ENCODE results near the gene DDN.

Gene DDN

DNA sequence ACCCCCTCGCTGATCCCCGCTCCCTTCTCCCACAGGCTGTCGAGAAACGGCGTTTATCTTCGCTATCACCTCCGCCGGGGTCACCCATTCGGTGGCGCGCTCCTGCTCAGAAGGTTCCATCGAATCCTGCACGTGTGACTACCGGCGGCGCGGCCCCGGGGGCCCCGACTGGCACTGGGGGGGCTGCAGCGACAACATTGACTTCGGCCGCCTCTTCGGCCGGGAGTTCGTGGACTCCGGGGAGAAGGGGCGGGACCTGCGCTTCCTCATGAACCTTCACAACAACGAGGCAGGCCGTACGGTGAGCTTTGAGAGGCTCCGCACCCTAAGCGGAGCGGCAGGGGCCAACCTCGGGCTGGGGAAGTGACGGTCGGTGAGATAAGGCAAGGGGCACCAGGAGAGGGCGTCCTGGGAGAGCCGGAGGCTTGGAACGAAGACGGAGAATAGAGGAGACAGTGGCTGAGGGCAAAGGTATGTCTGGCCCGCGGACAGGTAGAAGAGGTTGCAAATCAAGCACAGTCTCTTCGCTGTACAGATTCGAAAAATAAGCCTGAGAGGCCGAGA lies 18.7 kb downstream of the DDN start:
- Histone ChIP-seq H3K4me3 (ENCODE audit: low read length) (no peak overlapping the region), H2AFZ (ENCODE audit: low read depth, low read length) (no peak overlapping the region), H3K9me3 (ENCODE audit: low read length) (peaks cover 10% of the 10 kb centered on the region), H3K36me3 (ENCODE audit: insufficient read depth, low read length) (no peaks in the 10 kb centered on the region), H3K4me1 (ENCODE audit: insufficient read depth, low read length) (peaks cover 4% of the 10 kb centered on the region), H3K27me3 (ENCODE audit: insufficient read depth, low read length) (peaks cover 94% of the 10 kb centered on the region)

DNA sequence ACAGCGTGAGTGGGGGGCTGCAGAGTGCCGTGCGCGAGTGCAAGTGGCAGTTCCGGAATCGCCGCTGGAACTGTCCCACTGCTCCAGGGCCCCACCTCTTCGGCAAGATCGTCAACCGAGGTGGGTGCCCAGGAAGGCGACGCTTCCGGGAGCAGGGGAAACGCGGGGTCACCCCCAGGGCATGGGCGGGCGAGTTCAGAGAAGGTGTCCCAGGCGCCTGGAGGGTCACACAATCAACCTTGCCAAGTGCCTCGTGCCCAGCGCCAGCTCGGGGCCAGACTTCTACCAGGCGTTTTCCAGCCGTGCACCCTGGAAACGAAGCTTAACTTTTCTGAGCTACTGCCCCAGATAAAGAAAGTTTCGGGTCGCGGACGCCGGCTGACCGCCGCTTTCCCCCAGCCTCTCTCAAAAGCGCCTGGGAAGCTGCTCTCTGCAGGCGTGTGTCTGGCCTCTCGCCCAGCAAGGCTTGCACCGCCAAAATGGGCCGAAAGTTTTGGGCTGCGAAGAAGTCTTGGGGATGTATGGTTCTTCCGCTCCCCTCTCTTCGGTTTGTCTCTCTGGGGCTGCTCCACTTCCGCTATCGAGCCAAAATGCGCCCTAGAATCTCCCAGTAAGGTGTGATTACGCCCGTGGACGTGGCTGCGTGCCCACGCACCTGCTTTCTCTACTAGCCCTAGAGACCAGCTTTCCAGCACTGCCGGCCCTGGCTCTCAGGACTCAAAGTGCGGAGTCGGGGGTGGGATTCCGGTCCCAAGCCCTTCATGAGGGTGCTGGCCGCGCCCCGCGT lies 19.4 kb downstream of the DDN start:
- Histone ChIP-seq H3K4me3 (ENCODE audit: low read length) (no peak overlapping the region), H3K36me3 (ENCODE audit: insufficient read depth, low read length) (no peaks in the 10 kb centered on the region), H2AFZ (ENCODE audit: low read depth, low read length) (no peak overlapping the region), H3K4me1 (ENCODE audit: insufficient read depth, low read length) (peaks cover 3% of the 10 kb centered on the region), H3K9me3 (ENCODE audit: low read length) (peaks cover 10% of the 10 kb centered on the region), H3K27me3 (ENCODE audit: insufficient read depth, low read length) (peaks cover 91% of the 10 kb centered on the region)

GRCh38 chr12:48978741-48979601 lies 20.2 kb downstream of the DDN start:
- Histone ChIP-seq H3K4me1 (ENCODE audit: insufficient read depth, low read length) (peaks cover 3% of the 10 kb centered on the region), H3K36me3 (ENCODE audit: insufficient read depth, low read length) (no peaks in the 10 kb centered on the region), H3K4me3 (ENCODE audit: low read length) (no peak overlapping the region), H2AFZ (ENCODE audit: low read depth, low read length) (no peak overlapping the region), H3K27me3 (ENCODE audit: insufficient read depth, low read length) (peaks cover 91% of the 10 kb centered on the region), H3K9me3 (ENCODE audit: low read length) (peaks cover 10% of the 10 kb centered on the region)

- H2AFZ ChIP-seq (ENCODE audit: low read depth, low read length) = no peak within 1 kb of the TSS
- peaks cover 10% of the 10 kb centered on the region for H3K9me3 ChIP-seq (ENCODE audit: low read length)
- H3K36me3 ChIP-seq (ENCODE audit: insufficient read depth, low read length) = no peaks in the 10 kb centered on the region
- peaks cover 3% of the 10 kb centered on the region for H3K4me1 ChIP-seq (ENCODE audit: insufficient read depth, low read length)
- no peak within 1 kb of the TSS for H3K4me3 ChIP-seq (ENCODE audit: low read length)
- H3K27me3 ChIP-seq (ENCODE audit: insufficient read depth, low read length) = peaks cover 91% of the 10 kb centered on the region
Measured at GRCh38 chr12:48978291-48978740, 20.9 kb downstream of the DDN start, which contains the start of gene WNT1. TSS of gene WNT1 (plus strand) at chr12:48978322. CDS start at chr12:48978651, 329 bp downstream.

DNA sequence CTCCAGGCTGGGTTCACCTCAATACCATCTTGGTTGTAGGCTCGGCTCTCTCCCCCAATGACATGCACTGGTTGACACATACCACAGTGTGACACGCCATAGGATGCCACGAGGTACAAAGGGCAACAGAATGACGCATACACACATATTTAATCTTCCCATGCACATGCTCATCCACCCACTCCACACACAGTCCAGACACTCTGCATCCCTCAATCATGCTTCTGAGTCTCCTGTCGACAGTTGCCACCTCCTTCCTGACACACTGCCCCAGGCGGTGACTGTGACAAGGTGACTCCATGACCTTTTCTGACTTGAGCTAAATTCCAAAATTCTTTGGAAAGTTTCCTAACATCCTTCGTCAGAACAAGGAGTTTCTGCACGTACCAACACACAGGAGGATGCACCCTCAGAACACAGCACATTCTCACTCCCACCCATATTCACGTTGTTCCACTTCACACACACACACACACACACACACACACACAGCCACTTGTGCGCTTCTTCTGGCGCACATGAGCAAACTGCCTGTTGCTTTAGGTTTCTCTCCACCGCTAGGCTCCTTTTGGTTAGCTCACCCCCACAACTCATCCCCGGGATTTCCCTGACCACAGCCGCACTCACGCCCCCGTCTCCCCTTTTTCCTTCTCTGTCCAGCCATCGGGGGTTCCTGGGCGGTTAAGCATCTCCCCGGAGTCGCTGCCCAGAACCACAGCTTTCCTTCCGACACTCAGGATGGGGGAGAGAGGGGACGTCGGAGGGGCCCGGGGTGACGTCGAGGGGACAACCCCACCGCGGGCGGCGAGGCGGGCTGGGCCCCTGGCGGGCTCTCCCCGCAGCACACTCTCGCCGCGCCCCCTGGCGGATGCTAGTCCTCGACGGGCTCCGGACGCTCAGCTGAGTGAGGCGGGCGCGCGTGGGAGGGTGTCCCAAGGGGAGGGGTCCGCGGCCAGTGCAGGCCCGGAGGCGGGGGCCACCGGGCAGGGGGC lies 21.6 kb downstream of the DDN start:
- no peak overlapping the region for H3K4me3 ChIP-seq (ENCODE audit: low read length)
- peaks cover 3% of the 10 kb centered on the region for H3K4me1 ChIP-seq (ENCODE audit: insufficient read depth, low read length)
- H2AFZ ChIP-seq (ENCODE audit: low read depth, low read length) = no peak overlapping the region
- H3K36me3 ChIP-seq (ENCODE audit: insufficient read depth, low read length) = no peaks in the 10 kb centered on the region
- peaks cover 10% of the 10 kb centered on the region for H3K9me3 ChIP-seq (ENCODE audit: low read length)
- H3K27me3 ChIP-seq (ENCODE audit: insufficient read depth, low read length) = peaks cover 94% of the 10 kb centered on the region

GRCh38 chr12:48973941-48974673 lies 25.1 kb downstream of the DDN start:
- Histone ChIP-seq H3K4me3 (ENCODE audit: low read length) (no peak overlapping the region), H3K9me3 (ENCODE audit: low read length) (peaks cover 2% of the 10 kb centered on the region), H3K27me3 (ENCODE audit: insufficient read depth, low read length) (peaks cover 91% of the 10 kb centered on the region), H2AFZ (ENCODE audit: low read depth, low read length) (no peak overlapping the region), H3K4me1 (ENCODE audit: insufficient read depth, low read length) (peaks cover 10% of the 10 kb centered on the region), H3K36me3 (ENCODE audit: insufficient read depth, low read length) (no peaks in the 10 kb centered on the region)

GRCh38 chr12:48973531-48973930 lies 25.6 kb downstream of the DDN start:
- peaks cover 91% of the 10 kb centered on the region for H3K27me3 ChIP-seq (ENCODE audit: insufficient read depth, low read length)
- H3K9me3 ChIP-seq (ENCODE audit: low read length) = peaks cover 2% of the 10 kb centered on the region
- H2AFZ ChIP-seq (ENCODE audit: low read depth, low read length) = no peak overlapping the region
- no peak overlapping the region for H3K4me3 ChIP-seq (ENCODE audit: low read length)
- peaks cover 10% of the 10 kb centered on the region for H3K4me1 ChIP-seq (ENCODE audit: insufficient read depth, low read length)
- H3K36me3 ChIP-seq (ENCODE audit: insufficient read depth, low read length) = no peaks in the 10 kb centered on the region

- no peaks in the 10 kb centered on the region for H3K36me3 ChIP-seq (ENCODE audit: insufficient read depth, low read length)
- H3K4me3 ChIP-seq (ENCODE audit: low read length) = no peak overlapping the region
- H2AFZ ChIP-seq (ENCODE audit: low read depth, low read length) = no peak overlapping the region
- H3K9me3 ChIP-seq (ENCODE audit: low read length) = peaks cover 2% of the 10 kb centered on the region
- H3K4me1 ChIP-seq (ENCODE audit: insufficient read depth, low read length) = peaks cover 10% of the 10 kb centered on the region
- peaks cover 91% of the 10 kb centered on the region for H3K27me3 ChIP-seq (ENCODE audit: insufficient read depth, low read length)
Measured at GRCh38 chr12:48972952-48973483, 26.2 kb downstream of the DDN start.

DNA sequence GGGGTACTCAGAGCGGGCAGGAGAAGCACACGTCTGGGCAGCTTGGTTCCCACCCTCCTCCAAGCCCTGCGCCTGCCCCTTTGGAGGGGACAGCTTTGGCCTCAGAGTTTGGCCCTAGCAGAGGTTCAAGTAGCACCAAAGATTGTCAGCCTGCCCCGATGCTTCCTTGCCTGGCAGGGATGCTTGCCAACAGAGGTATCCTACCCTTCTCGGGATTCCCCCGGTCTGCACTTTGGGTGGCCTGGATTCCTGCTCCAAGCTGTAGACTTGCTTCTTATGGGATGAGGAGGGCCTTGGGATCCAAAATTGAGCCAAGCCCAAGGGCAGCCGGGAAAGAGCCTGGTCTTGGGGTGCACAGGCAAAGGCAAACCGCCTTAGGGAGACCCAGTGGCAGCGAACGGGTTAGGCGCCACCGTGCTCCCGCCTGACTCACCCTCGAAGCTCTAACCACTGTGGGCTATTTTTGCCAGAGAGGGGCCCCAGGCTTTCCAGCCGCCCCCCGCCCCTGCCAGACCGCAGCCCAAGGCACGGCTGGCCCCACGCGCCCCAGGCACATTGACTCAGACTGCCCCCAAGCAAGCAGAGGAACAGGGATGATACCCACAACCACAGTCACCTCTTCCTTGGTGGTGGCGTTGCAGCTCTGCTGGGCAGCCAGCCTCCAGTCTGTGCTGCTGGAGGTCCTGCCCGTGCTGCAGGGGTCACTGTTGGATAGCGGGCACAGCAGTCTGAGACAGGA lies 26.8 kb downstream of the DDN start:
- Histone ChIP-seq H3K9me3 (ENCODE audit: low read length) (peaks cover 2% of the 10 kb centered on the region), H3K27me3 (ENCODE audit: insufficient read depth, low read length) (peaks cover 90% of the 10 kb centered on the region), H2AFZ (ENCODE audit: low read depth, low read length) (no peak overlapping the region), H3K36me3 (ENCODE audit: insufficient read depth, low read length) (no peaks in the 10 kb centered on the region), H3K4me3 (ENCODE audit: low read length) (no peak overlapping the region), H3K4me1 (ENCODE audit: insufficient read depth, low read length) (peaks cover 10% of the 10 kb centered on the region)

DNA sequence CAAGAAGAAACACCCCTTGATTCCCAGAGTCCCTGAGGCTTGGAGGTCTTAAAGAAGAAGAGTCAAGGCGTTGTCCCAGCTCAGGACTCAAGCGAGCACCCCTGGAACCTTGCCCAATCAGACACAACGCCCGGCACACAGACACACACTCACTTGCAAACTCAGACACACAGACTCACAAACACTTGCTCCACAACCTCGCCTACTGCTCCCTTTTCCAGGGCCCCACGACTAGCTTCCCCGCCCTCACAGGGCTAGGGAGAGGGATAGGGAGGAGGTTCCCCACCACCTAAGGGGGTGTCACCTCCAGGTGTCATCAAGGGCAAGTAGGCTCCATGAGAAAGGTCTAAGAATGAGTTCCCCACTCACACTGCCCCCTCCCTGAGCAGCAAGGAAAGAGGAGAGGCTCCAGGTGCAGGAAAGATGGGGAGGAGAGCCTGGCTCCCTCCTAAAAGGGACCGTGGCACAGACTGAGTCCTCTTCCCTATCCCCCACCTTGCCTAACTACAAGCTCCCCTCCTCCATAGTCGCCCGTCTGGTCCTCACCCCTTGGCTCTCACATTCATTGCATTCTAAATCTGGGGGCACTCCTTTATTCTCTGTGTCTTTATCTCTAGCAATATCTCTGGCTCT lies 28.4 kb downstream of the DDN start:
- Histone ChIP-seq H3K4me3 (ENCODE audit: low read length) (peak overlapping the region; percentile 37), H3K9me3 (ENCODE audit: low read length) (no peaks in the 10 kb centered on the region), H3K4me1 (ENCODE audit: insufficient read depth, low read length) (peaks cover 10% of the 10 kb centered on the region), H2AFZ (ENCODE audit: low read depth, low read length) (peak overlapping the region; percentile 11), H3K36me3 (ENCODE audit: insufficient read depth, low read length) (no peaks in the 10 kb centered on the region), H3K27me3 (ENCODE audit: insufficient read depth, low read length) (peaks cover 83% of the 10 kb centered on the region)
